Skin of body (tissue), 2 donors: ENCODE results near the gene CRADD. TPM values are rescaled to one million over a fixed set of nuclear protein-coding genes. Genes with fewer than 3 reads are reported as not detected.
"Not testable (repeated sequence)": the region's sequence is repeated elsewhere in the genome, so short reads cannot be mapped to it uniquely, and the experiment has no call there.

Experiments used
- DNase-seq: peaks from one replicate; lab custom pipeline; 2025; lab: John Stamatoyannopoulos, UW
- total RNA-seq: library from RNA; depleted of rRNA; stranded (reverse); fragments of >200 nt; gene quantifications from one replicate; pipeline ENCODE4 v1.2.3, GENCODE V29; 2014

The CRADD gene
- total RNA-seq, 1 donor from 2014 or later = 15.5 TPM

GRCh38 chr12:93736640-93737178 is 59.5 kb downstream of the CRADD start:
- no peak for DNase-seq

- no peak for DNase-seq
Observed at GRCh38 chr12:93737457-93738198, 60.5 kb downstream of the CRADD start.

- DNase-seq = no peak
Observed at GRCh38 chr12:93738199-93739058, 61.3 kb downstream of the CRADD start.

GRCh38 chr12:93740751-93741150 is 63.6 kb downstream of the CRADD start:
- DNase-seq = peak; percentile 14

GRCh38 chr12:93741659-93742109 is 64.5 kb downstream of the CRADD start:
- no peak for DNase-seq

- peak; percentile 68 for DNase-seq
Observed at GRCh38 chr12:93742110-93742934, 65.1 kb downstream of the CRADD start.

GRCh38 chr12:93743229-93743998 is 66.2 kb downstream of the CRADD start:
- no peak for DNase-seq

- DNase-seq = no peak
Observed at GRCh38 chr12:93743999-93744689, 67.0 kb downstream of the CRADD start.

- DNase-seq = no peak
Observed at GRCh38 chr12:93745286-93745685, 68.1 kb downstream of the CRADD start.

- no peak for DNase-seq
Observed at GRCh38 chr12:93746572-93747168, 69.5 kb downstream of the CRADD start.

GRCh38 chr12:93748672-93749383 is 71.7 kb downstream of the CRADD start:
- no peak for DNase-seq

- no peak for DNase-seq
Observed at GRCh38 chr12:93749515-93749914, 72.3 kb downstream of the CRADD start.

- no peak for DNase-seq
Observed at GRCh38 chr12:93750056-93750455, 72.9 kb downstream of the CRADD start.

- DNase-seq = no peak
Observed at GRCh38 chr12:93751864-93752610, 74.9 kb downstream of the CRADD start.

- no peak for DNase-seq
Observed at GRCh38 chr12:93753285-93753684, 76.1 kb downstream of the CRADD start.

GRCh38 chr12:93753838-93754429 is 76.8 kb downstream of the CRADD start:
- no peak for DNase-seq

- DNase-seq = not testable (repeated sequence)
Observed at GRCh38 chr12:93754859-93755258, 77.7 kb downstream of the CRADD start.

- no peak for DNase-seq
Observed at GRCh38 chr12:93756288-93756687, 79.1 kb downstream of the CRADD start.
